ENCODE measurements around the gene GABRB2.

The GABRB2 gene

DNA sequence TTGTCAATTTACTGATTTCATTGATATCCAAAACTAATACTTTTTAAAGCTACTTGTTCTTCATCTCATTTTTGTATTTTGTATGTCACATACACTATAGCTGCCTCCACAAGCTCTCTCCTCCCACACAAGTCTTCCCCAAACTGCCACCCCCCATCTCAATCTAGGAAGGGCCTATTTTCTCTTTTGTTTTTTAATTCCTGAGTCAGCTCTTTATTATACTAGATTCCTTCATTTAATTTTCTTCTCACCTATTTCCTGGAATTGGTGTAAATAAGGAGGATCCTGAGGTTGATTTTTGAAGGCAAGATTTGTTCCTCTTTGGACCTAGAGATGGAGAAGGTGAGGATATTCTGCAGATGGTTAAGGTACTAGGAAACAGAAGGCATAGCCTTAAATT, 277.4 kb downstream of the GABRB2 start:
- Histone ChIP-seq H3K27ac (no peak overlapping the region), H3K27me3 (replicated peaks) (no peaks in the 10 kb centered on the region), H3K36me3 (replicated peaks) (no peaks in the 10 kb centered on the region), H3K4me3 (ENCODE audit: low read depth, low read length) (no peak overlapping the region)
- TF ChIP-seq, protein P1, sequence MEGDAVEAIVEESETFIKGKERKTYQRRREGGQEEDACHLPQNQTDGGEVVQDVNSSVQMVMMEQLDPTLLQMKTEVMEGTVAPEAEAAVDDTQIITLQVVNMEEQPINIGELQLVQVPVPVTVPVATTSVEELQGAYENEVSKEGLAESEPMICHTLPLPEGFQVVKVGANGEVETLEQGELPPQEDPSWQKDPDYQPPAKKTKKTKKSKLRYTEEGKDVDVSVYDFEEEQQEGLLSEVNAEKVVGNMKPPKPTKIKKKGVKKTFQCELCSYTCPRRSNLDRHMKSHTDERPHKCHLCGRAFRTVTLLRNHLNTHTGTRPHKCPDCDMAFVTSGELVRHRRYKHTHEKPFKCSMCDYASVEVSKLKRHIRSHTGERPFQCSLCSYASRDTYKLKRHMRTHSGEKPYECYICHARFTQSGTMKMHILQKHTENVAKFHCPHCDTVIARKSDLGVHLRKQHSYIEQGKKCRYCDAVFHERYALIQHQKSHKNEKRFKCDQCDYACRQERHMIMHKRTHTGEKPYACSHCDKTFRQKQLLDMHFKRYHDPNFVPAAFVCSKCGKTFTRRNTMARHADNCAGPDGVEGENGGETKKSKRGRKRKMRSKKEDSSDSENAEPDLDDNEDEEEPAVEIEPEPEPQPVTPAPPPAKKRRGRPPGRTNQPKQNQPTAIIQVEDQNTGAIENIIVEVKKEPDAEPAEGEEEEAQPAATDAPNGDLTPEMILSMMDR (IDR thresholded peaks at IDR 0.05; ENCODE audit: low read depth, low read length, missing control alignments): no peak
- no peak for DNase-seq
- in situ Hi-C loops (cut with HindIII; ENCODE audit: low pct_ligation_motif_present, low sequenced_read_pairs): no loop called here

DNA sequence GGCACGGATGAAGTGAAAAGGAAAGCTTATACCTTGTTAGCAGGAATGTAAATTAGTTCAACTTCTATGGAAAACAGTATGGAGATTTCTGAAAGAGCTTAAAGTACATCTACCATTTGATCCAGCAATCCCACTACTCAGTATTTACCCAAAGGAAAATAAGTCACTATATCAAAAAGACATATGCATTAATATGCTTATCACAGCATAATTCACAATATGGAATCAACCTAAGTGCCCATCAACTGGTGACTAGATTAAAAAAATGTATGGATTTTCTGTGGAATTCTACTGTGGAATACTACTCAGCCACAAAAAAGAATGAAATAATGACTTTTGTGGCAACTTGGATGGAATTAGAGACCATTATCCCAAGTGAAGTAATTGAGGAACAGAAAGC, 279.6 kb downstream of the GABRB2 start:
- in situ Hi-C loops (cut with HindIII; ENCODE audit: low pct_ligation_motif_present, low sequenced_read_pairs): no loop called here
- DNase-seq: no peak
- H3K27me3 ChIP-seq (replicated peaks): no peaks in the 10 kb centered on the region
- no peak overlapping the region for H3K27ac ChIP-seq
- TF ChIP-seq, protein P1 (IDR thresholded peaks at IDR 0.05; ENCODE audit: low read depth, low read length, missing control alignments): no peak
- no peaks in the 10 kb centered on the region for H3K36me3 ChIP-seq (replicated peaks)
- no peak overlapping the region for H3K4me3 ChIP-seq (ENCODE audit: low read depth, low read length)

DNA sequence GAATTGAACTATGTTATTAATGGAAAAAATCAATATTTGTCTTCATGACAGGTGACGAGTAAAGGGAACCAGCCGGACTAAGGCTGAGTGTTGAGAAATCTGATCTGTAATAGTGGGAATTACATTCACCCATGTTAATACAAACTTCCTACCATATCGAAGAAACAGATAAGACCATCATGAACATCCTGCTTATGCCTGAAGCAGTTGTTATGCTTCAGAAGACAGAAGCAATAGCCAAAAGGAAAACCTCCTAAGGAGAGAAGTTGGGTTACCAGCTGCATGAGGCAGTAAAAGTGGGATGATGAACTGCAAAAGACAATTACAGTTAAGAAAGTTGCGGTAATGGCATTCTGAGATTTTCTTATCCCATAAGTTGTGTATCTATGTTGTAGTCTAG, 281.5 kb downstream of the GABRB2 start:
- TF ChIP-seq, protein P1 (IDR thresholded peaks at IDR 0.05; ENCODE audit: low read depth, low read length, missing control alignments): no peak
- in situ Hi-C loops (cut with HindIII; ENCODE audit: low pct_ligation_motif_present, low sequenced_read_pairs): no loop called here
- H3K36me3 ChIP-seq (replicated peaks): no peaks in the 10 kb centered on the region
- H3K27me3 ChIP-seq (replicated peaks): no peaks in the 10 kb centered on the region
- no peak overlapping the region for H3K27ac ChIP-seq
- no peak for DNase-seq
- no peak overlapping the region for H3K4me3 ChIP-seq (ENCODE audit: low read depth, low read length)

DNA sequence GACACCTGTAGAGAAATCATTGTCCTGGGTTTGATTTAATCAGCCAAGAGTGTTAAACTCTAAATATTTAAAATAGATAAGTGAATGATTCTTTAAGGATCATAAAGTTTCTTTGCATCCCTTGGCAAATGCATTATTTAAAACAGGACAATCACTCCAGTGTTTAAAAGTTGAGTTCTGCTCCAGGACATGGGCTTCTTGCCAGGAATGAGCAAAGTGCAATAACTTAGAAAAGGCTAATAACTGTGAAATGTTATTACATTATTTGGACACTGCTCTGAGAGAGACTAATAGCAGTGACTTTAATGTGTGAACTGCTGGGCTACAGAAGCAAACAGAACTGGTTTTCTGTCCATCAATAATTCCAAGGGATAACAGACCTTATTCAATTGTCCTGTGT, 283.3 kb downstream of the GABRB2 start:
- in situ Hi-C loops (cut with HindIII; ENCODE audit: low pct_ligation_motif_present, low sequenced_read_pairs): no loop called here
- TF ChIP-seq, protein P1 (IDR thresholded peaks at IDR 0.05; ENCODE audit: low read depth, low read length, missing control alignments): no peak
- no peaks in the 10 kb centered on the region for H3K27me3 ChIP-seq (replicated peaks)
- H3K36me3 ChIP-seq (replicated peaks): no peaks in the 10 kb centered on the region
- no peak overlapping the region for H3K27ac ChIP-seq
- no peak for DNase-seq
- no peak overlapping the region for H3K4me3 ChIP-seq (ENCODE audit: low read depth, low read length)

DNA sequence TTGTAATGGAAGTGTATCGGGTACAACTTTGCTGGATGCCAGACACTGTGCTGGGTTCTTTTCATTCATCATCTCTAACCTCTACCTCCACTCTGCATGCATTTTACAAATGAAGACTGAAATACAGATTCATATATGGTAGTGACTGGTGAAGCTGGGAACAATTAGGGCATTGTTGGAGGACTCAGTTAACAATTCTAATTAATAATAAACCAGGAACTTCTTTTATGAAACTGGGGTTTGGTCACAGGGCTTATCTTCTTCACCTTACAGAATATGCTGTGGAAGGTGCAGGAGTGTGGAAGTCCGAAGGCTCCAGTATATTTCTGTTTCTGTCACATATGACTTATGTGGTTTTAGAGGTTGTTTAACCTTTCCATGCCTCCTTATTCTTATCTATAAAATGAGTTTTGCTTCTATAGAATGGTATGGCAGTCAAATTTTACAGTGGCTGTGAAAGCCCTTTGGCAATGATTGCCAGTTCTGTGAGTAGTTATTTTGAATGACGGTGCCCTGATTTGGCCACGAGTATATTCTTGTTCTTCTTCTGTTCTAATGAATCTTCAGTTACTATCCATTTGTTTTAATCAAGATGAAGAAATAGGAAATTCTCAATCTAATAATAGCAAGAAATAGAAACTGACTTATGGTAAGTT, 284.7 kb downstream of the GABRB2 start:
- no peak for DNase-seq
- TF ChIP-seq, protein P1 (IDR thresholded peaks at IDR 0.05; ENCODE audit: low read depth, low read length, missing control alignments): no peak
- in situ Hi-C loops (cut with HindIII; ENCODE audit: low pct_ligation_motif_present, low sequenced_read_pairs): no loop called here

DNA sequence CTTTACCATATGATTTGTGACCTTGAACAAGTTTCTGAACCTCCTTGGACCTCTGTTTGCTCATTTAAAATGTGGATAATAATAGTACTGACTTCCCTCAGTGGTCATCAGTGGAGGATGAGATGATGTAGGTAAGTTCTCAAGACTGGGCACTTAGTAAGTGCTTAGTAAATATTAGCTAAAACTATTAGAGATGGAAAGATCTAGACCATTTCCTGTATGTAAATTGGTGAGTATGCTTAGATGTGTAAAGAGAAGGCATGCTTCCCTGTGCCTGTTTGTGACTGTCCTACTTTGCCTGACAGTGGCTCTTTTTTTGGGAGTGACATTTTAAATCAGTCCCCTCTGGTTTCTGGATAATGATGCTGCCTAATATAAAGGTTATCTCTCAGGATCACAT, 288.1 kb downstream of the GABRB2 start:
- Histone ChIP-seq H3K4me3 (ENCODE audit: low read depth, low read length) (no peak overlapping the region), H3K27ac (no peak overlapping the region), H3K36me3 (replicated peaks) (no peaks in the 10 kb centered on the region), H3K27me3 (replicated peaks) (no peaks in the 10 kb centered on the region)
- TF ChIP-seq, protein P1 (IDR thresholded peaks at IDR 0.05; ENCODE audit: low read depth, low read length, missing control alignments): no peak
- DNase-seq: no peak
- in situ Hi-C loops (cut with HindIII; ENCODE audit: low pct_ligation_motif_present, low sequenced_read_pairs): no loop called here

More for the DNA sequence above, 284.7 kb downstream of the GABRB2 start:
- Histone ChIP-seq H3K27me3 (replicated peaks) (no peaks in the 10 kb centered on the region), H3K4me3 (ENCODE audit: low read depth, low read length) (no peak overlapping the region), H3K36me3 (replicated peaks) (no peaks in the 10 kb centered on the region), H3K27ac (no peak overlapping the region)
